Fibroblast of villous mesenchyme (primary cell): ENCODE data around the gene ELAC2. TPM values are rescaled to one million over a fixed set of nuclear protein-coding genes. Genes with fewer than 3 reads are reported as not detected.

Source experiments
- DNase-seq: peaks from one replicate; pipeline ENCODE4 v3.0.0-alpha.2; 2010; ENCODE audit warnings: low read depth
- H3K4me3 ChIP-seq: 2 replicates; pipeline ENCODE4 v1.5.1; 2011; ENCODE audit warnings: low read depth, mild to moderate bottlenecking, low read length
- CTCF ChIP-seq: IDR thresholded peaks from 2 replicates; pipeline ENCODE4 v1.5.1; 2012; ENCODE audit warnings: low read depth, mild to moderate bottlenecking, low read length; ENCODE audit not compliant: insufficient read depth
- total RNA-seq: library from RNA; depleted of rRNA; stranded (reverse); fragments of >200 nt; gene quantifications from 2 replicates; pipeline ENCODE4 v1.2.3, GENCODE V29; 2012

ELAC2 gene
- total RNA-seq, 1 donor, result 63.9 TPM

DNA sequence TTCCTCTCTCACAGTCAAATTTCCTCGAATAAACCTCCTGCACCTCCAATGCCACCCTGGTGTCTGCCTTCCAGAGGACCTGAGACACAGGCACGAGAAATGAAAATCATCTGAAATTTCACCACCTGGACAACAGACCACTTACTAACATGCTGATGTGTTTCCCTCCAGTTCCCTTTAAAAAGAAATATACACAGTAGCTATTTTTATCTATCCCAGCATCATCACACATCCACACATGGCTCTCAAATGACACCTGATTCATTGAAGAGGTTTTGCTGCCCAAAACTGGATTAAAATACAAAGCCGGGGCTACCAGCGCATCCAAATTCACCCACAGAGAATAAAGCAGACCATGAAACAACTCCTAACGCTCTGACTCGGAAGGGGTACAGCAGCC, 13.9 kb downstream of the ELAC2 start:
- no peak overlapping the region for H3K4me3 ChIP-seq
- DNase-seq, result no peak
- TF ChIP-seq CTCF, result no peak

DNA sequence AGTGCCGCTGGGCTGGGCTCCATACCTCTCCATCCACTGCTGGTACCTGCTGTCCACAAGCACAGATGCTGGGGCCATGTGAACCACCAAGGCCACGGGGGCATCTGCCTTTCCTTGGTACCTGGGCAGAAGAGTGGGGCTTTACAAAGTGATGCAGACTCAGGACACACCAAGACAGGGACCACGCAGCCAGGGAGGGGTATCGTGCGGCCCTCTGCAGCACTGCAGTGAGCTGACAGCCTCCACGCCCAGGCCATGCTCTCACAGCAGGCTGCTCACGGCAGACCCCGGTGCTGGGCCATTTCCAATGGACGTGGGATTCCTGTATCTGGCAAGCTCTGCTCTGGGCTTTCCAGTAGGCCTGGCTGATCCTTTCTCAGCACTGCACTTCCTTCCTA, 14.4 kb downstream of the ELAC2 start:
- TF ChIP-seq CTCF, result no peak
- H3K4me3 ChIP-seq, result no peak overlapping the region

DNA sequence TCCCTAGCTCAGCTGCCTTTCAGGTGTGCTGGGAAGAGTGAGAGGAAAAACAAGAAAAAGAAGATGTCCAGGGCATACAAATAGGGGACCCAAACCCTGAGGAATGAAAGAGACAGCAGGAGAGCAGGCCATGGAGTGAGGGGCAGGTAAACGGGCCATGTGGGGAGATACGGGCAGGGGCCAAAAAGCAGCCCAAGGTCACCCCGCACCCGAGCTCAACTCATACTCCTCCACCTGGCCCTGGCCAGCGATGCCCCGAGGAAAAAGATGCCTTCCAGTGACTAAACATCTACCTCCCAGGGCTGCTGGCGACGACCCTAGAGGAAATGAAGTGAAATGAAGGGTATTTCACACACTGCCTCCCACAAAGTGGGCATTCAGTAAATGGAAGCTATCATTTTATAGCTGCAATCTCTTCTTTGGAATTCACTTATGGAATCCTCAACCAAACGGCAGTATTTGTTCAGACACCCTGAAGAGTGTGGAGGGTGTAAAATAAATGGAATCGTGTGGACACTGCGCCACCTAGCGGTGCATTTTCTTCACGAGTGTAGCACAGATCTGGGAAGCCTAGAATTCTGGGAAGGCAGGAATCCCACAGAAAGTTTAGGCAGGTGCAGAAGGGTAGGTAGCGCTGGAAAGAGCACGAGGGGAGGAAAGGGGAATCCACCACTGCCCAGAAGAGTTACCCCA, 14.9 kb downstream of the ELAC2 start:
- peak; percentile 73 for DNase-seq
- H3K4me3 ChIP-seq, result no peak overlapping the region
- peak; percentile 77 for TF ChIP-seq CTCF

More for the DNA sequence above, 14.4 kb downstream of the ELAC2 start:
- no peak for DNase-seq

DNA sequence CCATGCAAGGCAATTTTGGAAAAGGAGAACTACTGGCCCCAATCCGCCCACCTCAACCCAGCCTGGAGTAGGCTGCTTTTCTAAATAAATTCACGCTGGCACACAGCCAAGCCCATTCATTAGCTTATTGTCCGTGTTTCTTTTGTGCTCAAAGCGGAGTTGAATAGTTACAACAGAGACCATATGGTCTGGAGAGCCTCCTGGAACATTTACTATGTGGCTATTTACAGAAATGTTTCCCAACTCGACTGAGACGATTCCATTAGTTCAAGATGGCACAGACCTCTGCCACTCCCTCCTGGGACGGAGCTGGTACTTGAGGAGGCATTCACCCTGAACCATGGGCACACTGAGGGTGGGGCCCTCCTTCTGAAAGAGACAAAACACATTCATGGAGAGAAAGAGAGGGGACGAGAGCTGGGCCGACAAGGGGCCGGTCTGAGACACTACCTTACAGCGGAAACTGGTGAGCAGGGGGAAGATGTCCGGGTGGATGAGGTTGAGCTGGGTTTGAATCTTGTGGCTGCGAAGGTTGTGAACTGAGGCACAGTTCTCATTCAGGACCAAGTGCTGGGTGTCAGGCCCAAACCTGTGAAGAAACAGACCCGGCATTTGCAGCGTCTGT, 15.7 kb downstream of the ELAC2 start:
- no peak for DNase-seq
- H3K4me3 ChIP-seq, result no peak overlapping the region

DNA sequence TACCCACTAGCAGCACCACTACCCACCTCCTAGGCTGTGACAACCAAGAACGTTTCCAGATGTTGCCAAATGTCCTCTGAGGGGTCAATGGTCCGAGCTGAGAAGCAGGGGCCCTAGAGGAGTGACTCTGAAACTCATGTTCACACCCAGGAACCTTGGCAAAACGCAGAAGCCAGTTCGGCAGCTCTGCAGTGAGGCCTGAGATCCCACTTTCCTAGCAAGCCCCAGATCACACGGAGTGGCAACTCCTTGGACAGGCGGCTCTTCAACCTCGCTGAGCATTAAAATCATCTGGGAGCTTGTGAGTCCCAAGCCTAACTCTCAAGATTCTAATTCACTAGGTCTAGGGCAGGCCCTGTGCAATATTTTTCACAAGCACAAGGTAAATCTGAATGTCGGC, 17.3 kb downstream of the ELAC2 start:
- H3K4me3 ChIP-seq, result no peak overlapping the region
- no peak for DNase-seq
- TF ChIP-seq CTCF, result no peak

More for the DNA sequence above, 15.7 kb downstream of the ELAC2 start:
- no peak for TF ChIP-seq CTCF

GRCh38 chr17:12998874-12999273, 19.0 kb downstream of the ELAC2 start:
- no peak for DNase-seq
- H3K4me3 ChIP-seq, result no peak overlapping the region
- no peak for TF ChIP-seq CTCF

DNA sequence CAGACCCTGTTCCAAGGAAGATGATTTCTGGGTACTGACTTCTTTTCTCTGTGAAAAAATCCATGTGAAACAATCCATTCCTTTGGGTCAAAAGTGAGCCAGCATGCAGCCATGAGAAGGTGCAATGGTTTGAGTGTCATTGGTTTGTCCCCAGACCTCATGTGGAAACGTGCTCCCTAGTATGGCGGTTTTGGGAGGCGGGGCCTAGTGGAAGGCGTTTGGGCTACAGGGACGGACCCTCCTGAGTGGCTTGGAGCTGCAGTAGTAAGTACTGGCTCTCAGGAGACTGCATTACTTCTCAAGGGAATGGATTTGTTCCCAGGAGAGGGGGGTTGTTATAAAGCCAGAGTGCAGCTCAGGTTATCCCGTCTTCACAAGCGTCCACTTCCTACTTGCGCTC, 19.4 kb downstream of the ELAC2 start:
- DNase-seq, result no peak
- TF ChIP-seq CTCF, result no peak
- no peak overlapping the region for H3K4me3 ChIP-seq
